GM10266 (cell line): ENCODE data around the gene SMAD5.

Experiments used
- DNase-seq: peaks from one replicate; pipeline ENCODE4 v3.0.0; 2012; ENCODE audit errors: extremely low spot score
- CTCF ChIP-seq: IDR thresholded peaks from 2 replicates; pipeline ENCODE4 v1.5.1; 2012; ENCODE audit warnings: mild to moderate bottlenecking, low read depth; ENCODE audit not compliant: control insufficient read depth, insufficient read depth; ENCODE audit errors: missing control alignments

The SMAD5 gene

GRCh38 chr5:136141561-136141960 lies 8.9 kb downstream of the SMAD5 start:
- no peak for DNase-seq
- no peak for TF ChIP-seq CTCF

GRCh38 chr5:136143312-136143711 lies 10.7 kb downstream of the SMAD5 start:
- TF ChIP-seq CTCF: no peak
- no peak for DNase-seq

- DNase-seq: no peak
- no peak for TF ChIP-seq CTCF
Observed at GRCh38 chr5:136143763-136144162, 11.1 kb downstream of the SMAD5 start.

DNA sequence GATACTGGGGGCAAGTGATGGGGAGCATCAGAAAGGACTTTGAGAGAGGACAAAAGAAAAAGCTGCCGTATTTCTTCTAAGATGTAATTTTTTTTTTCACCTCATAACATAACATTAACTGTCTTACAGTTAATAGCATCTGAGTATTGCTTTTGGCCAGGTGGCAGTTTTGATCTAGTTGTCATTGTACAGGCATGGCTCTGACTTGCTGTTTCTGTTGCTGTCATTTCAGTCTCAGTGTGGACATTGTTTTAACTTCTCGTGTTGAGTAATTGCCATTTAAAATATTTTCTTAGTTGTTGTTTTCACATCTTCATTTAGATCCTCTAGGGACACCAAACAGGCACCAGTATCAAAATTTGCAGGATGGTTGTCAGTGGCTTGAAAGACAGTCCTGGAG lies 12.4 kb downstream of the SMAD5 start:
- no peak for TF ChIP-seq CTCF
- DNase-seq: no peak

- no peak for DNase-seq
- TF ChIP-seq CTCF: no peak
Observed at GRCh38 chr5:136146201-136146600, 13.6 kb downstream of the SMAD5 start.

- no peak for DNase-seq
- no peak for TF ChIP-seq CTCF
Observed at GRCh38 chr5:136147632-136148031, 15.0 kb downstream of the SMAD5 start.

GRCh38 chr5:136149891-136150290 lies 17.2 kb downstream of the SMAD5 start:
- no peak for TF ChIP-seq CTCF
- DNase-seq: no peak
